ENCODE results near the gene RHNO1.

Gene RHNO1

DNA sequence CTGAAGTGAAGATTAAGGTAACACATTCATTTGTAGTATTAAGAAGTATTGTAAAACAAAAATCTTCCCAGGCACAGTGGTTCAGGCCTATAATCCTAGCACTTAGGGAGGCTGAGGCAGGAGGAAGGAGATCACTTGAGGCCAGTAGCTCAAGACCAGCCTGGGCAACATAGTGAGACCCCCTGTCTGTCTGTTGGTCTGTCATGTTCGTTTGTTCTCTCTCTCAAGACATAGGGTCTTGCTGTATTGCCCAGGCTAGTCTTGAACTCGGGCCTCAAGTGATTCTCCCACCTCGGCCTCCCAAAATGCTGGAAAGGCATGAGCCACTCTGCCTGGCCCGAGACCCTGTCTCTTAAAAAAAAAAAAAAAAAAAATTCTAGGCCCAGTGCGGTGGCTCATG, 20.4 kb downstream of the RHNO1 start:
- no peak for DNase-seq
- Mint-ChIP-seq H3K9me3 (no peaks in the 10 kb centered on the region), H3K36me3 (ENCODE audit: insufficient read depth) (peaks cover 10% of the 10 kb centered on the region), H3K27me3 (no peaks in the 10 kb centered on the region), H3K27ac (no peak overlapping the region), H3K4me3 (no peak overlapping the region), H3K4me1 (ENCODE audit: low read depth in 2 of 2) (peaks cover 0 to 3% of the 10 kb centered on the region in 2 donors)
- ATAC-seq (replicated peaks) = no peak

DNA sequence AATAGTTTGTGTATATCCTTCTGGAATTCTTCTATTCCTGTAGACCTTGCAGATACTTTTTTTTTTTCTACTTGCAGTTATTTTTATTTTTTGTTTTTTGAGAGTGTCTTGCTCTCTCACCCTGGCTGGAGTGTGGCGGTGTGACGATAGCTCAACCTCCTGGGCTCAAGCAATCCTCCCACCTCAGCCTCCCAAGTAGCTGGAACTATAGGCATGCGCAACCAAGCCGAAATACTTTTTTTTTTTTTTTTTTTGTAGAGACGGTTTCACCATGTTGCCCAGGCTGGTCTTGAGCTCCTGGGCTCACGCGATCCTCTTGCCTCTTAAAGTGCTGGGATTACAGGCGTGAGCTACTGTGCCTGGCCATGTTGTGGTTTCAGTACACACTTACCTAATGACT, 23.6 kb downstream of the RHNO1 start:
- Mint-ChIP-seq H3K4me1 (ENCODE audit: low read depth in 2 of 2) (no peaks in the 10 kb centered on the region), H3K27ac (no peak overlapping the region), H3K36me3 (ENCODE audit: insufficient read depth) (peaks cover 4% of the 10 kb centered on the region), H3K9me3 (no peaks in the 10 kb centered on the region), H3K4me3 (no peak overlapping the region), H3K27me3 (no peaks in the 10 kb centered on the region)
- ATAC-seq (replicated peaks) = no peak
- no peak for DNase-seq

DNA sequence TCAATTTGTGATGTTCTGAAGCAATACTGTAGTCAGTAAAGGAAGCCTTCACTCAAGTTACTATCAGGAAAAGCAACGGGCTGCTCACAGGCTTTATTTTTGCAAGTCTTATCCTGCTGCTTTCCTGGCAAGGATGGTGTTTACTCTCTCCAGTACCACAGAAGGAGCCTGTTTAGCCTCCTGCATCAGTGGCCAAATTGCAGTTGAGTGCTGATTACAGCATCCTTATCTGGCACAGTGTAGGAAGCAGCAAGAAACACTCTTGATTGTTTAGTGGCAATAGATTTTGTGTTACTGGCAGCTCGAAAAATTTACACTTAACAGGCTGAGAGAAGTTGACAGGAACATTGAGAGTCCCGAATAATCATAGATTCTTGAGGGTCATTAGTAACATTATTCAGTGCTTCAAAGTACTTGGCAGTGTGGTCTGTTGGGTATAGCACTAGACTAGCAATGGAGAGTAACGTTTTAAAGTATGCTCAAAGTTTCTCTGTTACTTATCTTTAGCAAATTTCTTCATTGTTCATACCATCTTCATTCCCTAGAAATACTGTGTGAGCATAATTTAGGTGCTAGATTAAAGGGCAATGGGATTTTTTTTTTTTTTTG, 25.4 kb downstream of the RHNO1 start:
- no peaks in the 10 kb centered on the region for H3K4me1 Mint-ChIP-seq (ENCODE audit: low read depth in 2 of 2)
- H3K9me3 Mint-ChIP-seq = no peaks in the 10 kb centered on the region
- no peak for DNase-seq
- H3K4me3 Mint-ChIP-seq = no peak overlapping the region
- ATAC-seq (replicated peaks) = no peak
- no peak overlapping the region for H3K27ac Mint-ChIP-seq
- peaks cover 4% of the 10 kb centered on the region for H3K36me3 Mint-ChIP-seq (ENCODE audit: insufficient read depth)
- no peaks in the 10 kb centered on the region for H3K27me3 Mint-ChIP-seq

DNA sequence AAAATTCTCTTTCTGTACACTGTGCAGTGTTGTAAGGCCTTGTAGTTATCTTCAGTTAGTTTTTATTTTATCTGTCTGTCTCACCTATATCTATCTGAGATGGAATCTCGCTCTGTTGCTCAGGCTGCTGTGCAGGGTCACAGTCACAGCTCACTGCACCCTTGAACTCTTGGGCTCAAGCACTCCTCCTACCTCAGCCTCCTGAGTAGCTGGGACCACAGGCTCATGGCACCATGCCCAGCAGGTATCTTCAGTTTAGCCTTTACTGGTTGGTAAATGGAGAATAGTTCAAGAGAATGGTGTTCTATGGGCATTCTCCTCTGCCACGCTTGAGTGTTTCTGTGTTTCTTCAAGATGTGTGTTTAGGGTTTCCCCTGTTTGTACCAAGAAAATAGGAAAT, 27.2 kb downstream of the RHNO1 start:
- no peak overlapping the region for H3K4me3 Mint-ChIP-seq
- ATAC-seq (replicated peaks) = no peak
- no peak overlapping the region for H3K27ac Mint-ChIP-seq

DNA sequence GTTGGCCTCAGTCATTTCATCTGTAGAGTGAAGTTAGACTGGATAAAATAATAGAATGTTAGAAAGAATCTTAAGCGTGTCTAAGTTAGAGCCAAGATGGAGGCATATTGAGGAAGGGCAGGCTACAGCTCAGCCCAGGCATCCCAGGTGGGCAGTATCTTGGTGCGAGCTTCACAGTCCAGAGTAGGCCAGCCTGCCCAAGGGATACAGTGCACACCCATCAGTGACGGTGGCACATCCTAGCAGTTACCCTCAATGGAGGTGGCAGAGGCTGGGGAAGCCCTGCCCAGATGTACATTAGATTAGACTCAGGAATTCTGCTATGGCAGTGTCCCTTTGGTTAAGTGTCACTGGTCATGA, 35.2 kb downstream of the RHNO1 start:
- no peak overlapping the region for H3K4me3 Mint-ChIP-seq
- no peak overlapping the region for H3K27ac Mint-ChIP-seq
- H3K9me3 Mint-ChIP-seq = no peaks in the 10 kb centered on the region
- ATAC-seq (replicated peaks) (no peak), DNase-seq (no peak)
- H3K36me3 Mint-ChIP-seq (ENCODE audit: insufficient read depth) = peaks cover 9% of the 10 kb centered on the region
- no peaks in the 10 kb centered on the region for H3K4me1 Mint-ChIP-seq (ENCODE audit: low read depth in 2 of 2)
- H3K27me3 Mint-ChIP-seq = no peaks in the 10 kb centered on the region

More for the DNA sequence above, 27.2 kb downstream of the RHNO1 start:
- Mint-ChIP-seq H3K36me3 (ENCODE audit: insufficient read depth) (peaks cover 4% of the 10 kb centered on the region), H3K9me3 (no peaks in the 10 kb centered on the region), H3K27me3 (no peaks in the 10 kb centered on the region), H3K4me1 (ENCODE audit: low read depth in 2 of 2) (no peaks in the 10 kb centered on the region)
- DNase-seq = no peak

DNA sequence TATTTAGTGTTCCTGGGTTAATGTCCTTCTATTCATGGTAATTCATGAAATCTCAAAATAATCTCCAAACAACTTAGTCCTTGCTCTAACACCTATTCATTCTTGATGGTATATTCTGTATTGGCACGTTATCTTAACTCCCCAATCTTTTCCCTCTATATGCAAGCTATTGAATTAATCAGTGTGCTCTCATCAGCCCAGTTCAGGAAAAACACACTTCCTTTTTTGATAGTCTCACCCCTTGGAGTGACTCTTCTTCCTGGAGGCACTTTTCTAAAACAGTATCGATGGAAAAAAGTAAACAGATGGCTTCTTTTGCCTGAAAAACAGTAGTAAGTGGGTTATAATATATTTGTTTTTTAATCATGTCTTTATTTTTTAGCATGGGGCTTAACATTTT, 42.2 kb downstream of the RHNO1 start:
- Mint-ChIP-seq H3K27me3 (no peaks in the 10 kb centered on the region), H3K36me3 (ENCODE audit: insufficient read depth) (peaks cover 28% of the 10 kb centered on the region), H3K4me3 (no peak overlapping the region), H3K4me1 (ENCODE audit: low read depth in 2 of 2) (peaks cover 2 to 3% of the 10 kb centered on the region in 2 donors), H3K9me3 (no peaks in the 10 kb centered on the region), H3K27ac (no peak overlapping the region)
- ATAC-seq (replicated peaks) (no peak), DNase-seq (no peak)

DNA sequence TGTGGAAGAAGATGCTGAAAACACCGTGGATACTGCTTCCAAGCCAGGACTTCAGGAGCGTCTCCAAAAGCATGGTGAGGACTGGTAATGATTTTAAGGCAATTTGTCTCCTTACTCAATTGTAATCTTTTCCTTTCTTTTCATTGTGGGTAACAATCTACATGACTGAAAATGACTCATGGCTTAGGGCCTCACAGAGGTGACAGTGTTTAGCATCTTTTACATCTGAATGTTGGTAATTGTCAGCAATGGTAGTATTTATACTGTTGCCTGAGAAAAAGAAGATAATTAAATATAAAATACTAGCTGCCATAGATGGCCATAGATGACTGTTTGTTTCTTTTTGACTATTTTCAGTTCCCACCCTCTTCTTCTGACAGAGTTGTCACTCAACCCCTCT, 45.3 kb downstream of the RHNO1 start:
- Mint-ChIP-seq H3K36me3 (ENCODE audit: insufficient read depth) (peaks cover 26% of the 10 kb centered on the region), H3K27me3 (no peaks in the 10 kb centered on the region), H3K27ac (no peak overlapping the region), H3K4me3 (no peak overlapping the region), H3K9me3 (no peaks in the 10 kb centered on the region), H3K4me1 (ENCODE audit: low read depth in 2 of 2) (peaks cover 2 to 3% of the 10 kb centered on the region in 2 donors)
- no peak for DNase-seq
- no peak for ATAC-seq (replicated peaks)

DNA sequence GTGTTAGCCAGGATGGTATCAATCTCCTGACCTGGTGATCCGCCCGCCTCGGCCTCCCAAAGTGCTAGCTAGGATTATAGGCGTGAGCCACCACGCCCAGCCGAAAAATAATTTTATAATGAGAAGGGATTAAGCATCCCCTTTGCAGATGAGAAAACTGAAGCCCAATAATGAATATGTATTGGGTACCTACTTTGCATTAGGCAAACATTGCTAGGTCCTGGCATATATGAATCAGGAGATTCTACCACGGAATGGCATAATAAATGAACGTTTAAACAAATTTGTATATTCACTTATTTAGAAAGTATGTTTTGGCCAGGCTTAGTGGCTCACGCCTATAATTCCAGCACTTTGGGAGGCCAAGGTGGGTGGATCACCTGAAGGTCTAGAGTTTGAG, 46.0 kb downstream of the RHNO1 start:
- H3K36me3 Mint-ChIP-seq (ENCODE audit: insufficient read depth) = peaks cover 31% of the 10 kb centered on the region

DNA sequence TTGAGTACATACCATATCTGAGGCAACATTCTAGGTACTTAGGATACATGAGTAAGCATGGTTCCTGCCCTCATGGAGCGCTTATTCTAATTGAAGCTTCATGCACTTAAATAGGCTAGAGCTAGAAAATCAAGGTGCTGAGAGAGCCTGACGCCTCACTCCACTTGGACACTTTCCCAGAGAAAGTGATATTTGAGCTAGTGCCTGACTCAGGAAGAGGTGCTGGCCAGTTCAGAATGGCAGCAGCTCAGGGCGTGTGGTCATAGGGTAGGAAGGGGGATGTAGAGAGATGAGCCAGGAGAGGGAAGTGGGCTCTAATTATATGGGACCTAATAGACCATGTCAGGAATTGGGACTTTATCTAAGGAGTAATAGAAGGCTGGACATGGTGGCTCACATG, 47.0 kb downstream of the RHNO1 start:
- Mint-ChIP-seq H3K36me3 (ENCODE audit: insufficient read depth) (peaks cover 31% of the 10 kb centered on the region), H3K9me3 (no peaks in the 10 kb centered on the region), H3K4me1 (ENCODE audit: low read depth in 2 of 2) (peaks cover 2 to 3% of the 10 kb centered on the region in 2 donors), H3K27ac (no peak overlapping the region), H3K27me3 (no peaks in the 10 kb centered on the region), H3K4me3 (no peak overlapping the region)
- DNase-seq = no peak
- ATAC-seq (replicated peaks) = no peak

More for the DNA sequence above, 46.0 kb downstream of the RHNO1 start:
- Mint-ChIP-seq H3K27ac (no peak overlapping the region), H3K4me3 (no peak overlapping the region), H3K4me1 (ENCODE audit: low read depth in 2 of 2) (peaks cover 2 to 3% of the 10 kb centered on the region in 2 donors), H3K9me3 (no peaks in the 10 kb centered on the region), H3K27me3 (no peaks in the 10 kb centered on the region)
- ATAC-seq (replicated peaks) (no peak), DNase-seq (no peak)

DNA sequence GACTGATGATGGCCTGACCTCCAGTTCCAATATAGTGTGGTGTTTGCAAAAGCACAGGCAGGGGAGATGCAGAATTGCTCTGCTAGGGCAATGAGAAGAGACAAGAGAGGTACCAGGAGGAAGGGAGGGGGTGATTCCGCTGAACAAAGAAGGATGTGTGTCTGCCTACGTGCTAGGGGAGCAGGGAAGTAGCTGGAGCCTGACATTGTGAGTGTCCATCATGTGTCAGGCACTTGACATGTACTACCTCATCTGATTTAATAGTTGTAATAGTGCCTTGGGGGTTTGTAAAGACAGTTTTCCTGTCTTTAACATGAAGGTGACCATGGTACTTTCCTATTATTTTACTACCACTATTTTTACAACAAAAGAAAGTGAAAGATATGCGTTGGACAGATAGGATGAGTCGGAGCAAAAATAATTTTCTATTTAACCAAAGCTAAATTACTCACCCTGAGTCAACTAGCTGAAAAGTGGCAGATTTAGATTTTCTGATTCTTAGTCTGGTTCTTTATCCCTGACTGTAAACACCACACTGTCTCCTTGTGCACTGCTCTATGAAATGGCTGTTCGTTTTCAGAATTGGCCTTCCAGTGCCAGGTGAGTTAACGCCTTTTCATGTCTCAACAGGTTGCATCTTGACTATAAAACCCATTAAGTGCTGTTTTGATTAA, 48.4 kb downstream of the RHNO1 start:
- no peaks in the 10 kb centered on the region for H3K27me3 Mint-ChIP-seq
- peaks cover 33% of the 10 kb centered on the region for H3K36me3 Mint-ChIP-seq (ENCODE audit: insufficient read depth)
- no peak for ATAC-seq (replicated peaks)
- H3K4me1 Mint-ChIP-seq (ENCODE audit: low read depth in 2 of 2) = peaks cover 0 to 2% of the 10 kb centered on the region in 2 donors
- no peak for DNase-seq
- H3K27ac Mint-ChIP-seq = no peak overlapping the region
- no peak overlapping the region for H3K4me3 Mint-ChIP-seq
- H3K9me3 Mint-ChIP-seq = no peaks in the 10 kb centered on the region

DNA sequence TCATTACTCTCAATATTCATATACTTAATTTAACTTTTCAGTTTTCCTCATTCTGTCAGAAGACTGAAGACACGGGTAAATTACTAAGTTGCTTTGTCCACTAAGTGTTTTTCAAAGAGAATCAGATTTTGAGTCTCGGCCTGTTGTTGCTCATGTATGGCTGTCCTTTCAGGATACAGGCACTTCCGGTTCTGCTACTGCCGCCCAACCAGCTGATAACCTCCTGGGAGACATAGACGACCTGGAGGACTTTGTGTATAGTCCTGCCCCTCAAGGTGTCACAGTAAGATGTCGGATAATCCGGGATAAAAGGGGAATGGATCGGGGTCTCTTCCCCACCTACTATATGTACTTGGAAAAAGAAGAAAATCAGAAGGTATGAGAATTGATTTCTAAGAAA, 53.8 kb downstream of the RHNO1 start:
- Mint-ChIP-seq H3K27ac (no peak overlapping the region), H3K27me3 (no peaks in the 10 kb centered on the region), H3K4me1 (ENCODE audit: low read depth in 2 of 2) (no peaks in the 10 kb centered on the region), H3K9me3 (no peaks in the 10 kb centered on the region), H3K36me3 (ENCODE audit: insufficient read depth) (peaks cover 37% of the 10 kb centered on the region), H3K4me3 (no peak overlapping the region)
- ATAC-seq (replicated peaks) (no peak), DNase-seq (no peak)

DNA sequence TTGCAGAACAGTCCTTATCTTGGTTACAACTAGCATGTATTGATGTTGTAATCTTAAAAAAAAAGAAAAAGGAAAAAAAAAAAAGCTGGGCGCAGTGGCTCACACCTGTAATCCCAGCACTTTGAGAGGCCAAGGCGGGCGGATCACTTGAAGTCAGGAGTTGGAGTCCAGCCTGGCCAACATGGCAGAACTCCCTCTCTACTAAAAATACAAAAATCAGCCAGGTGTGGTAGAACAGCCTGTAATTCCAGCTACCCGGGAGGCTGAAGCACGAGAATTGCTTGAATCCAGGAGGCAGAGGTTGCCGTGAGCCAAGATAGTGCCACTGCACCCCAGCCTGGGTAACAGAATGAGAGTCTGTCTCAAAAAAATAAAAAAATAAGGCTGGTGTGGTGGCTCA, 56.6 kb downstream of the RHNO1 start:
- ATAC-seq (replicated peaks) (no peak), DNase-seq (no peak)
- Mint-ChIP-seq H3K4me3 (no peak overlapping the region), H3K4me1 (ENCODE audit: low read depth in 2 of 2) (no peaks in the 10 kb centered on the region), H3K36me3 (ENCODE audit: insufficient read depth) (peaks cover 40% of the 10 kb centered on the region), H3K27ac (no peak overlapping the region), H3K27me3 (no peaks in the 10 kb centered on the region), H3K9me3 (no peaks in the 10 kb centered on the region)

DNA sequence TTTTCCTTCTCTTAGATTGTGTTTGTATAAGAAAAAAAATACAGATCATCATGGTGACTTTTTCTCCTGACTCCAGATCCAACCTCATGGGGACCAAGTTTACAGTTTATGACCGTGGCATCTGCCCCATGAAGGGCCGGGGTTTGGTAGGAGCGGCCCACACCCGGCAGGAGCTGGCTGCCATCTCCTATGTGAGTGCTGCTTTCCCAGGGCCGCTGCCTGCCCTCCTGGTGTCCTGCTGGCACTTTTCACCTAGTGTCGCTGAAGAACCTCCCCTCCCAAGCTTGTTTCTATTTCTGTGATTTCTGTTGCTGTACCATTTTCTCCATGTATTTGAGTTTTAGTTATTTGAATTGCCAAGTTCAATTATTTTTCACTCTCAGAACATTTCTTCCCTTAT, 57.3 kb downstream of the RHNO1 start:
- Mint-ChIP-seq H3K27ac (no peak overlapping the region), H3K4me3 (no peak overlapping the region), H3K4me1 (ENCODE audit: low read depth in 2 of 2) (no peaks in the 10 kb centered on the region), H3K36me3 (ENCODE audit: insufficient read depth) (peaks cover 40% of the 10 kb centered on the region), H3K9me3 (no peaks in the 10 kb centered on the region), H3K27me3 (no peaks in the 10 kb centered on the region)
- DNase-seq (no peak), ATAC-seq (replicated peaks) (no peak)

DNA sequence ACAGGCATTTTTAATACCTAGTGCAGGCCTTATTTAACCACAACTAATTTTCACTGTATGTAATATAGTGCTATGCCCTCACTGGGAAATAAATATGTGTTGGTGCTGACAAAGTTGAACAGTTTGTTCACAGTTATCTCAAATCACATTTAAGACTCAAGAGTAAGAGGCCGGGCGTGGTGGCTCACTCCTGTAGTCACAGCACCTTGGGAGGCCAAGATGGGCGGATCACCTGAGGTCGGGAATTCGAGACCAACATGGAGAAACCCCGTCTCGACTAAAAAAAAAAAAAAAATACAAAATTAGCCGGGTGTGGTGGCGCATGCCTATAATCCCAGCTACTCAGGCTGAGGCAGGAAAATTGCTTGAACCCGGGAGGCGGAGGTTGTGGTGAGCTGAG, 59.3 kb downstream of the RHNO1 start:
- Mint-ChIP-seq H3K36me3 (ENCODE audit: insufficient read depth) (peaks cover 30% of the 10 kb centered on the region), H3K27me3 (no peaks in the 10 kb centered on the region), H3K4me1 (ENCODE audit: low read depth in 2 of 2) (no peaks in the 10 kb centered on the region), H3K27ac (no peak overlapping the region), H3K4me3 (no peak overlapping the region), H3K9me3 (no peaks in the 10 kb centered on the region)
- no peak for DNase-seq
- no peak for ATAC-seq (replicated peaks)
